ENCODE data around the gene ARL10.

ARL10 gene, protein sequence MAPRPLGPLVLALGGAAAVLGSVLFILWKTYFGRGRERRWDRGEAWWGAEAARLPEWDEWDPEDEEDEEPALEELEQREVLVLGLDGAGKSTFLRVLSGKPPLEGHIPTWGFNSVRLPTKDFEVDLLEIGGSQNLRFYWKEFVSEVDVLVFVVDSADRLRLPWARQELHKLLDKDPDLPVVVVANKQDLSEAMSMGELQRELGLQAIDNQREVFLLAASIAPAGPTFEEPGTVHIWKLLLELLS

DNA sequence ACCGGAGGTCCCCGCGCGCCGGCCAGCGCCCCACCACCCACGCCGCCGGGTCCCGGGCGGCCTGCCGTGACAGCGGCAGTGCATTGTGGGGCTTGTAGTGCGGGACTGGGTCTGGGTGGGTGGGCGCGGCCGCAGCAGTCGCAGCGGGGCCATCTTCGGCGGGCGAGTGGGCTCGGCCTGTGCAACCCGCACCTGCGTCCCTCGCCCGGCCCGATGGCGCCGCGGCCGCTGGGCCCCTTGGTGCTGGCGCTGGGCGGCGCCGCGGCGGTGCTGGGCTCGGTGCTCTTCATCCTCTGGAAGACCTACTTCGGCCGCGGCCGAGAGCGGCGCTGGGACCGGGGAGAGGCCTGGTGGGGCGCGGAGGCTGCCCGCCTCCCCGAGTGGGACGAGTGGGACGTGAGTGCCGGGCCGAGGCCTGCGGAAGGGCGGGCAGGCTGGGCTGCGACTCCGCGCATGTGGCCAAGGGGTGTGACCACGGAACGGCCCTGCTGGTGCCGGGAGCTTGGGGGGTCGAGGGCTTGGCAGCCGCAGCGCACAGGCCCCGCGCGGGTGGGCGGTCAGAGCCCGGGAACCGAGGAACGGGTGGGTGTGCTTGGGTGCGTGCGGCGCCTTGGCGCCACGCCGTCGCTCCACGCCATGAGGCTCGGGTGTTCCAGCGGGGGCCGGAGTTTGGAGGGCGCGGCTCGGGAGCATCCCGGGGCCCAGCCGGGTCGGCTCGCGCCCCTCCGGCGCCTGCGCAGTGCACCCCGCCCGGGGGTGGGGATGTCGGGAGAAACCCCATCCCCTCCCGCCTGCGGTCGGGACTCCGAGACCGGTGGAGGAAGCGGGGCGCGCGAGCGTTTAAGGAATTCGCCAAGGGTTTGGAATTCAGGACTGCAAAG is at the start of gene ARL10:
Gene ARL10, plus strand, starts transcription at position 137 of the 881 bp plus-strand sequence. Its CDS starts 77 bp downstream, at position 214.
- DNase-seq: peak; percentile 57 to 67

DNA sequence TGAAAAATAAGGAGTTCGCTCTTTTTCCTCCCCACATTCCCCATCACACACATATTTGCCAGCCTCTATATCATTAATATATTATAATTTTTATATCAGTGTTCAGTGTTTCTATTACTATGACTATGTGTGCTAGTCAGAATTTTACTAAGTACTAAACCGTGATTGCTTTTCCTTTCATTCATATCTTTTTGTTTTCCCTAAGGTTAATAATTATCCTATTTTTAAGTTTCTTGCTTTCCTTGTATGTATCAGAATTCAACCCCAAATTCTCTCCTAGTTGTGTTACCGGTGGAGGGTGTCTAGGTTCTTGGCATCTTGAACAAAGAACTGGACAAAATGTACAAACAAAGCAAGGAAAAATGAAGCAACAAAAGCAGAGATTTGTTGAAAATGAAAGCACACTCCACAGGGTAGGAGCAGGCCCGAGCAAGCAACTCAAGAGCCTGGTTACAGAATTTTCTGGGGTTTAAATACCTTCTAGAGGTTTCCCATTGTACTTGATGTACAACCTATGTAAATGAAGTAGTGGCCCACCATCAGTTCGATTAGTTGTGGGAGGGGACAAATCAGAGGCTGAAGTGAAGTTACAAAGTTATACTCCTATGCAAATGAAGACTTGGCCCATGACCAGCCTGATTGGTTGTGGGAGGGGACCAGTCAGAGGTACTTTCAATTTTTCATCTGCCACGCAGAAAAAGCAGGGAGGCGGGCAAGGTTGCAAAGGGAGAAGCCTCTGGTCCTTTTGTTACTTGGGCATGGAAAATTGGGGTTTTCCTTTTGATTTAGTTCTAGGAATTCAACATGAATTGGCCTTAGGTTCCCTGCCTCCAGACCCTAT is 47.5 kb upstream of the ARL10 start:
- no peak for DNase-seq

DNA sequence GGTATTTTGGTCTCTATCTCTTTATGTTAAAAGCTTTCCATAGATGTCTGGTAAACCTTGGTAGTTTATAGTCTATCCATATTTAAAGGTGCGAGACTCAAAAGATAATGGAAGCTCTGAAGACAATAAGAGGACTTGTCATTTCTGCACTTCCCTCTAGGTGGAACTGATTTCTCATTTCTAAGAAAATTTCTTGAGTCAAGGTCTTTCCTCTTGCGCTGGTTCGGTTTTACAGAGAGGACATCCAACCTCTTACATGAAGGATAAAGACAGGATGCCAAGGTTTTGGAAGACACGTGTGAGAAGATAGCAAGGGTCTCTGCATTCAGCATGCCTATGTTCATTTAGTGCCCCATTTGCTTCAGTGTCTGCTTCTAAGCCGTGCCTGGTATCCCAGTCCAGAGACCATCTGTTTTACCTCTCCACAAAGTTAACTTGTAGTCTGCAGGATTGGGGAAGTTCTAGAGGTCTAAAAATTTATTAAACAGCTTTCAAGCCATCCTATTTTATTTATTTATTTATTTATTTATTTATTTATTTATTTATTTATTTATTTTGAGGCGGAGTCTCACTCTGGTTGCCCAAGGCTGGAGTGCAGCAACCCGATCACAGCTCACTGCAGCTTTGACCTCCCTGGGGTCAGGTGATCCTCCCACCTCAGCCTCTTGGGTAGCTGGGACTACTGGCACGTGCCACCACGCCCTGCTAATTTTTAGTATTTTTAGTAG is 45.3 kb upstream of the ARL10 start:
- no peak for DNase-seq

DNA sequence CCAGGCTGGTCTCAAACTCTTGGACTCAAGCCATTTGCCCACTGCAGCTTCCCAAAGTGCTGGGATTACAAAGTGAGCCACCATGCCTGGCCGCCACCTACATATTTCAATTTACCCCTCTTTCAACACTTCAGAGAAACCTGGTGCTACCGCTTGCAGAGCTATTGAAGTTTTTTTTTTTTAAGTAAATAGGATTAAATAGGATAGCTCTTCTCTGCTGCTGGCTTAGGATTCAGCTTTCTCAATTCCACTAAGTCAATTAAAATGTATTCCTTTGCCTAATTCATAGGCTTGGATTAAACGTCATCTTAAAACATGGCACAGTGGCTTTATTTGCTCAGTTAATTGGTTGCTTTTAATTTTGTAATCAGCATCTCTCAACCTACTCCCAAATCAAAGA is 44.7 kb upstream of the ARL10 start:
- no peak for DNase-seq

DNA sequence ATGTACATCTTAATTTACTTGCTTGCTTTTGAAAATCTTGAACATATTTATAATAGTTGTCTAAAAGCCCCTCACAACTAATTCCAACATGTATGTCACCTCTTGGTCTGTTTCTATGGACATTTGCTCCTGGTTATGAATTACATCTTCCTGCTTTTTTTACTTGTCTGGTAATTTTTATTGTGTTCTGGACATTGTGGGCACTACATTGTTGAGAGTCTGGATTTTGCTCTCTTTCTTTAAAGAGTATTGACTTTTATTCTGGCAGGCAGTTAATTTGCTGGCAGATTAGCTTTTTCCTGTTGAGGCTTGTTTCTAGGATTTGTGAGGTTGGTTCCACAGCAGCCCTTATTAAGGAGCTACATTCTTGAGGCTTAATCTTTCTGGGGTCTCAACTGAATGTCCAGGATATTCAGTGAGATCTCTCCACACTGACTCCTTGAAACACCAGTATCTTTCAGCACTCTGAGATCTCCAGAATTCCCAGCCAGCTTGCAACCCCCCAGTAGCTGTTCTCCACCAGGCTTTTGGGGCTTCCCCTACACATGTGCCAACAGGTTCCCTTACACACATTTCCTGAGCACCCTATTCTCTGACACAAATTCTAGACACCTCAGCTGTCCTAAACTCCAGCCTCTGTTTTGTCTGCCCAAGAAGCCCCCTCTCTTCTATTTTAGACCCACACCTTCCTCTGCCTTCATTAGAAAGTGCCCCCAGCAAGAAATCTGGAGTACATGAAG is 31.1 kb upstream of the ARL10 start:
- no peak for DNase-seq

DNA sequence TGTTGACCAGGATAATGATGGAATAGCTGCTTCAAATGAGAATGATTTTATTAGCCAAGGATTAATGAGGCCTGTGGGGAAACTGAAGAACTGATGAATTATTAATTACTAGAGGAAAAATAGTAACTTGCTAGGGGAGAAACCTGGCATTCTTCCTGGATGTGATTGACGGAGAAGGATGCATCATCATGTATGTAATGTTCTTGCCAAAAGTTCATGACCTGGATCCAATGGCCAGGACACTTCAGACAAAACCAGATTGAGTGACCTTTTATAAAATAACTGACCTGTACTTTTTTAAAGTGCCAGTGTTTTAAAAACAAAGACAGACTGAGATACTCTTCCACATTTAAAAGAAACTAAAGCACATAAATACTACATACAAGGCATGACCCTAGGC is 27.4 kb upstream of the ARL10 start:
- no peak for DNase-seq

DNA sequence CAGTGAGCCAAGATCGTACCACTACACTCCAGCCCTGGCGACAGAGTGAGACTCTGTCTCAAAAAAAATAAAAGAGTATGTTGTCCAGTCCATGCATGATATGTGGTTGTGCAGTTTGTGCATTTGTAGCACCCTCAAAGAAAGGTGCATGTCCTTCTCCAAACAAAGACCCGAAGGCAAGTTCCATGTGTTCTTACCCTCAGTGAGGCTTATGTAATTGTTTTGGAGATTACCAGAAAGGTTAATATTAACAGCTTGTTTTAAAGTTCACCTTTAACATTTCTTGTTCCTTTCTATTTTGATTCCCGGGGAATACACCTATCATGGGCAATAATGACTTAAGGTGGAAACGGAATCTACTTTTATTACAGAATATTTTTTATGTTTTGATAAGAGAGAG is 26.0 kb upstream of the ARL10 start:
- DNase-seq: no peak

DNA sequence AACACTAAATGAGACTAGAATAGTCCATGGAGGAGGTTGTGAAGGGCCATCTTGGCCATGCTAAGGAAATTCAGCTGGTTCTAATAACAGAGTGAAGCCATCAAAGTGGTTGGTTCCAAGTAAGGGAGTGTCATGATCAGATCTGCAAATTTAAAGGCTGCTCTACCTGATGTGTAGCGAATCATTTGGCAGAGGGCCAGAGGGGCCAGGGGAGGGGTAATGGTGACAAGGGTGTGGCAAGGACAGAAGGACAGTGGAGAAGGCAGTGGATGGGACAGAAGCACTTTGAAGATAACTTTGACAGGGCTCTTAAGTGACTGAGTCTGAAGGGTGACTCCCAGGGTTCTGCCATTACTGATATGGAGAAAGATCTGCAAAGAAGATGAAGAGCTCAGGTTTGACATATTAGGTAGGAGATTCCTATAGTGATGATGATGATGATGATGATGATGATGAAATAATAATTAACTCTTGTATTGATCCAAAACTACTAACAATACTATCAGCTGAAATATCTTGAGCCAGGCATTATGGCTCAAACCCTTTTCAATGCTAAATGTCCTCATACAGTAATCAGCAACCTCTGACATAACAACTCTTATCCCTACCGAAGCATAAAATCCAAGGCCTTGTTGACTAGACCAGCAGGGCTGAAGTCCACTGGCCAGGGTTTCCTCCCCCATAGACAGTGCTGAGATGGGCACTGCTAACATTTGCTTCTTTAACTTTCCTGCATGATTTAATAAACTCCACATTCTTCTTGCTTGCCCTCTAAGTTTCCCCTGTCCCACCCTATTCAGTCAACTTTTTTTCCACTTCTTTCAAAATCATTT is 23.7 kb upstream of the ARL10 start:
- no peak for DNase-seq

DNA sequence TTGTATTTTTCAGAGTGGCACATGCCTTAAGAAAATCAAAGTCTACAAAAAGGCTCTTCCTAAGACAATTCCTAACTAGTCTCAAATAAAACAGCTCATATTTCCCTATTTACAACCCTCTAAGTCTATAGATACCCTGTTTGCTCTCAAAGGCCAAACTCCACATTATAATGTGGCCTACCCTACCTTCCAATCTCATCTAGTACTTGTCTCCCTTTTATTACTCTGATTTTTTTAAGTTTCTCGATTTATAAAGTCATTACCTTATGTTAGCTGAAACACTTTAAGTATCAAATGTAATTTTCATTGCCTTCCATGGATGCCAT is 23.2 kb upstream of the ARL10 start:
- no peak for DNase-seq

DNA sequence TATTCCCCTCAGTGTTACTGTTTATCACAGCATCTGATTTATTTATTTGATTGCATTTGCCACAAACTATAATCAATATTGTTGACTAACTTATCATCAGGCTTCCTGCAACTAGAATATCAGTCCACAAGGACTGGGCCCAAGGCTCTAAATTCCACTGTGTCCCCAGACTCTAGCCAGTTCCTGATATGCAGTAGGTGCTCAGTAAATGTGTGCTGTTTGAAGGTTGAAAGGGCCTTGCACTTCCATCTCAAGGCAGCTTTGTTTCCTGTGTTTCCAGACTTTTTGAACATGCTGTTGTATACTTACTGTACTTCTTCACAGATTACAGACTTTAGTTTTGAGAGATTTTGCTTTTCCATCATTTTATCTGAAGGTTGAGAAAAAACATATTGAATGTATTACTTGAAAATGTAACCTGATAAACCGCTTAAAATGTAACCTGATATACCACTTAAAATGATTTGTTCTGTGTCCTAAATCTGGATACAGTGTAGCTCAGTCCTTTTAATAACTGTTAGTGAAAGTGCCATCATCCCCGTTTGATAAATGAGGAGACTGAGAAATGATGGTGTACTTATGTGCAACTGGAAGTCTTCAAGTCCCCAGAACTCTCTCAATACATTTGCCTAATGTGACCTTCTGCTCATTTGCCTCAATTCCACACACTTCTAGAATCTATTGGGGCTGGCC is 22.4 kb upstream of the ARL10 start:
- DNase-seq: no peak

DNA sequence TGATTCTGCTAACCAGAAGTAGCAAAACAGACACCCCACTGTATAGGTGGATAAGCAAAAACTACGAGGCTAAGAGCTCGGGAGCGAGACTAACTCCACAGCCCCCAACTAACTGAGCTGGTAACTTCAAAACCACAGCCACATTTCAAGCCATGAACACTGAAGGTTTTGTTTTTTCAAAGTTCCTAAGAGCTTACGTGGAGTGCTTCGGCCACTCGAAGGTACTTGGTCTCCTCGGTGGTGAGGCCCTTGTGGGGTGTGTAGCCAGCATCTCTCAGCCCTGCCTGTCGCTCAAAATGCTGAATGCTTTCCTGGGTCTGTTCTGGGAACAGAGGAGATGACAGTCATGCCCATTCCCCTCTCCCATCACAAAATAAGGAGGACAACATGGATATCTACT is 14.9 kb upstream of the ARL10 start:
- DNase-seq: no peak

DNA sequence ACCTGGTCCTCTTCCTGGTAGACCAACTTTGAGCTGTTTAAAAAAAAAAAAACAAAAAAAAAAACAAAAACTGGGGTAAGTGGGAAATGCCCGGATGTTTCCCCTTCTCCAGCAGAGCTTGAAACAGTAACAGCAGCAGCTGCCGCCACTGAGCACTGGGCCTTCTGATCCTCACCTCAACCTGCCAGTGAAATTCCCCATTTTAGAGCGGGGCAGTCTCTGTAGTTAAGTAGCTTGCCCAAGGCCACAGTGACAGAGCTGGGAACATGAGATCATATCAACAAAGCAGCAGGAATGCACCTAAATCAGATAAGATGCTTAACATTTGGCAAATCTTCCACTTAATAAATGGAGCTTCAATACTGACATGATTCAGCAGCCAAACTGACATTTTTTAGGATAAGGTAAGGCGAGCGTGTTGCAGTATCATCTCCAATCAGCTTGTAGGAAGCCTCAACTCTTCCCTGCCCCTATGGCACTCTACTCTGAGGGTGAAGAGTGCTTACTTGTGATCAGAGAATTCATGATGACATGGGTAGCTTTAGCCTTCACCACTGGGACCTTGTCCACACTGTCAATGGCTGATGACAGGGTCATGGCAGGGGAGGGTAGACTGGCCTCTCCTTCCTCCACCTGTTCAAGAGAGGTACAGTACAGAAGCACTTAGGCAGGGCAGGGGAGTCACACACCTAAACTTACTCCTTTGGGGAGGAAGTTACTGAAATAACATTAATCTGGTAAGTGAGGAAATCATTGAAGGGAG is 13.0 kb upstream of the ARL10 start:
- DNase-seq: no peak

DNA sequence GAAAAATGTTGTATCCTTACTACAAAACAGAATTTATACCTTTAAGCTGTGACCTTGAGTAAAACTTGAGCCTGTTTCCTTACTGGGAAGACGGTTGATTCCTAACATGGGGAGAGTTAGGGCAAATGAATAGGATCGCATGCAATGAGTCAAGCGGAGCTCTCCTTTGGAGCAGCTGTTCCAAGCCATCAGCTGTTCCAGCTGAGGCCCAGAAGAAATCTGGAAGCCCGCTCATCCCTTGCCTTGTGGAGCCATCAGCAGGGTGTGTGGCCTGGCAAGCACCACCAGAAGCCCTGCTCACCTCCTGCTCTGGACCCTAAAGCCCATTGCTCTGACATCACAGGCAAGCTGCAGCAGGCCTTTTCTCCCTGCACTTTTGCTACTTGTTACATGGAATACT is 11.8 kb upstream of the ARL10 start:
- DNase-seq: no peak

DNA sequence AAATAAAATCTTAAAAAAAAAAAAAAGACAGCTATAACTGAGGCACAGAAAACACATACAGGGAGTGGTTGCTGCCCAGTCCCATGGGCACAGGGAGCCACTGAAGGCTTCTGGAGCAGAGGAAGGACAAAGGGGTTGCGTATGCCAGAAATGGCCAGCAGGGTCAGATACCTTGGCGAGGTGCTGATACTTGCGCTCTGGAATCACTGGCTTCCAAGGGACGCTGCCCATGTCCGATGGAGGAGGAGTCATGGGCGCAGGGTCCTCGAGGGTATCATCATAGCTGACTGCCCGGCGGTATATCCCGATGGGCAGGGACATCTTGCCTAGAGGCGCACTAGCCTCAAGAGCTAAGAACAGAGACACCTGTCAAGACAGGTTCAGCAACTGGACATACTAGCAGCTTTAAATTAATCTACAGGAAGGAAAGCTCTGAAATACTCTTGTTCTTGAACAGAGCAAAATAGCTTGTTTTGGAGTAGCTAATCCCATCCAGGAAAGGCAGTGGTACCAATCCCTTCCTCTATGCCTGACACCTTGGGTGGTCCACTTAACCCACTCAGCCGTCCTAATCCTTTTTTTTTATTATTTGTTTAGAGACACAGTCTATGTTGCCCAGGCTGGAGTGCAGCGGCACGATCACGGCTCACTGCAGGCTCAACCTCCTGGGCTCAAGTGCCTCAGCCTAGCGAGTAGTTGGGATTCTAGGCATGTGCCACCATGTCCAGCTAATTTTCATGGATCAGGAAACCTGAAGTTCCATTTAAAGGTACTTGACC is 9.7 kb upstream of the ARL10 start:
- DNase-seq: no peak

DNA sequence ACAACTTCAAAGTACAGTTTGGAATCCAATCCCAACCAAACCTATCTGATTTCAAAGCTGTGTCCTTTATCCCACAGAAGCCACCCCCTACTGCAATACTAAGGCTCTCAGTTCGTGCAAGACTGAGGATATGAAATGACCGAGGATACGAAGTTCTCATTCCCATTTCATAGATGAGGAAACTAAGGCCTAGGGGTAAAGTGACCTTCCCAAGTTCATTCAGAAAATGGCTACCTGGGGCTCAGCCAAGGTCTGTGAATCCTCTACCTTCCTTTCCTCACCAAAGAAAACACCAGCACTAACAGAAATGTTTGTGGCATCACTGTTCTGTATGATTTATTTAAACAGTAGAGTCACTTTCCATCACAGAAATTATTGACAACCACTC is 9.1 kb upstream of the ARL10 start:
- DNase-seq: no peak

DNA sequence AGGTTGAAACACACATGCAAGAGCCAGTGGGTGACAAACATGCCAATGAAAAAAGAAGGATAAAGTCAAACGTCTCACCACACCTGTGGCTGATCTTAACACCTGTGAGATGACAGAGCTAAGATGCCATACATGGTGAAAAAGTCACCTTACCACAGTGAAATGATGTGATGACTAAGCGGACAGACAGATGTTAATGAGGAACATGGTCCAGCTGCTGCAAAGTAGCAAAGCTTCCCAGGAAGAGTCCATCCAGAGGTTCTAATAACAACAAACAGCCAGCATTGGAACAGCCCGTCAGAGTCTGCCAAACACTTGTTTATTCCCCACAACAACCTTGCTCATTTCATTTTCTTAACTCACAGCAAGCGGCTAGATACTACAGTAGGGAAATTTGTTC is 5.6 kb upstream of the ARL10 start:
- no peak for DNase-seq

DNA sequence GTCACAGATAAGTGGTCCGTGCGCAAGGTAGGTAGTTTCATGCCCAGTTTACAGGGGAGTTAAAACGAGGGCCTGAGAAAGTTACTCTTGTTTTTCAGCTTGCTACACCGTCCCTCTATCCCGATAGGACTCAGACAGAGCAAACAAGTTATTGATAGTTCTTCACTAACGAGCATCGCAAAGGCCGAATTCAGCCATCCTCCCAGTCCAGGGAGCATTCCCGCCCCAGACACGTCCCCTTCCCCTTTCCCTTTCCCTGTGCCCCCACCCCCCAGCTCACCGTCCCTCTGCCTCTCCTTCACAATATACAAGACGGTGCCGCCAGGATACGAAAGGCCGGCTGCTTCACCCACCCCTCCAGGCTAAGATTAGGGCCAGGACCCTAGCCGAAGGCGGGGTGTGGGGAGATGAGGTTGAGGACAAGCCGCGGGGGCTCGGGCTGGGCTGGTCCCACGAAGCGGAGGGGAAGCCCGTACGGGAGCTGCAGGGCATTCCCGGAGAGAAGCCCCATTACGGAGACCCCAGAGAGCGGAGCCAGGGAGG is 4.3 kb upstream of the ARL10 start:
- no peak for DNase-seq

DNA sequence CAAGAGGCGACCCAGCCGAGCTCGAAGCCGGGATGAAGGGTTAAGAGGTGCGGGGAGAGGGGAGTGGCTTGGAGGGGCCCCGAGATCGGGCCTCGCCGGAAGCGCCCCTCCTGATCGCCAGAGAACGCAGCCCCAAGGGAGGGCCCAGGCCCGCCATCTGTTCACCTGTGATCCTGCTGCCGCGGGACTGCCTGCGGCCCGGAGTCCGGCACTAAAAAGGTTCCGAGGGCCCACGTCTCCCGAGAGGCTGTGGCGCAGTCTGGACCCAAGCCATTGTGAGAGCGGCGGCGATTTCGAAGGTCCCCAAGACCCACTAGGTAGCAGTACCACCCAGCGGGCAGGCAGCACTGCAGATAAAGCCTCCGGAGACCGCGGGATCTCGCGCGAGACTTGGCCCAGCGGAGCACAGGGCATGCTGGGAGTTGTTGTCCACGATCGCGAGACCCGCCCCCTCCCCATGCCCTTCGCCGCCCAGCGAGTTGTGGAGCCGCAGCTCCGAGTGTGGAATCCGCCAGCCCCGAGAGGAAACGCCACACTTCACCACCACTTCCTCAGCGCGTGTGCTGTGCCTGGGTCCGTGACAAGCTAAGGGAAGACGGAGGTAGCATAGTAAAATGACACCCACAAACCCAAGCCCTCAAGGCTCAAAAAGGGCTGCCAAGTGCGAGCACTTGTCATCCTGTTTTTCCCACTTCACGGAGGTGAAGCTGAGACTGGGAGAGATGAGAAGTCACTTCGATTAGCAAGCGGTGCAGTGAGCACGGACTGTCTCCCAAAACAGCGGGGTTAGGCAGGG is 3.7 kb upstream of the ARL10 start, which contains the start of gene KIAA1191:
Gene KIAA1191, minus strand, starts transcription at position 328 of the 796 bp plus-strand sequence. CDS start 2,256 bp downstream, outside the sequence.
- DNase-seq: peak; percentile 92 to 93

Data from stimulated activated CD4-positive, alpha-beta T cell treated with anti-CD3 and anti-CD28 coated beads, Interleukin-4, amount 100 ng/mL, for 4 hours (primary cell).